GM15510 (cell line): ENCODE measurements around the gene GID8.

Experiments
- POLR2A ChIP-seq: IDR thresholded peaks from 3 replicates; pipeline ENCODE4 v1.6.1; 2011; ENCODE audit warnings: borderline replicate concordance; ENCODE audit not compliant: insufficient read length; ENCODE audit errors: extremely low read depth

Gene GID8

DNA sequence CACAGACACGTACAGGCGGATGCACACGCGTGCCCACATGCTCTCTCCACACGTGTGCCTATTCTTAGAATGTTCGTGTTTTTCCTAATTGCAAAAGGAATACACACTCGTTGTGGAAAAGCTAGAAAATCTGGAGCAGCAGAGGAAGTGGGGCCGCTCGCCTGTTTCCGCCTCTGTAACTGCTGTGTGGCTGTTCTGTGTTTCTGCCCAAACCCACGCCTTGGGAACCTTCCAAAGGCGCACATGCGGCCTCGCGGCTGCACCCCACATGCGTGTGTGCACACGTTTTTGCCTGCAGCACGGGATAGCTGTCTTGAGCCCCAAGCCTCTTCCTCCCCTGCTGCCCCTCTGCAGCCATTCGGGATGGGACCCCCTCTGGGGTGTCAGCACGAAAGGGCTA is 26.8 kb downstream of the GID8 start:
- no peak for TF ChIP-seq POLR2A

DNA sequence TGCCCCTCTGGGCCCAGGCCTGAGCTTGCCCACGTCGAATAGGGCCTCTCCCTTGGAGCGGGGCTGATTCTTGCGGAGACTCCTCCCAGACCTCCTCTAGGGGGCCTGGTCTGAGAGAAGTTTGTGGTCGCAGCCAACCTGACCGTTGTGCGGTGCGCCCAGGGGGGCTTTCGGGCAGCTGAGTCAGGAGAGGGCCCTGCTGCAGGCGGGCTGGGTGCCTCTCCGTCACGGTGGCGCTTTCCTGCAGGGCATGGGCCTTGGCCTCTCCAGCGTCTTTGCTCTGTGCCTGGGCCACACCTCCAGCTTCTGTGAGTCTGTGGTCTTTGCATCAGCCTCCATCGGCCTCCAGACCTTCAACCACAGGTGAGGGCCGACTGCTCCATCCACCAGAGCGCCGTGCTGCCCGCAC is 27.4 kb downstream of the GID8 start:
- no peak for TF ChIP-seq POLR2A

DNA sequence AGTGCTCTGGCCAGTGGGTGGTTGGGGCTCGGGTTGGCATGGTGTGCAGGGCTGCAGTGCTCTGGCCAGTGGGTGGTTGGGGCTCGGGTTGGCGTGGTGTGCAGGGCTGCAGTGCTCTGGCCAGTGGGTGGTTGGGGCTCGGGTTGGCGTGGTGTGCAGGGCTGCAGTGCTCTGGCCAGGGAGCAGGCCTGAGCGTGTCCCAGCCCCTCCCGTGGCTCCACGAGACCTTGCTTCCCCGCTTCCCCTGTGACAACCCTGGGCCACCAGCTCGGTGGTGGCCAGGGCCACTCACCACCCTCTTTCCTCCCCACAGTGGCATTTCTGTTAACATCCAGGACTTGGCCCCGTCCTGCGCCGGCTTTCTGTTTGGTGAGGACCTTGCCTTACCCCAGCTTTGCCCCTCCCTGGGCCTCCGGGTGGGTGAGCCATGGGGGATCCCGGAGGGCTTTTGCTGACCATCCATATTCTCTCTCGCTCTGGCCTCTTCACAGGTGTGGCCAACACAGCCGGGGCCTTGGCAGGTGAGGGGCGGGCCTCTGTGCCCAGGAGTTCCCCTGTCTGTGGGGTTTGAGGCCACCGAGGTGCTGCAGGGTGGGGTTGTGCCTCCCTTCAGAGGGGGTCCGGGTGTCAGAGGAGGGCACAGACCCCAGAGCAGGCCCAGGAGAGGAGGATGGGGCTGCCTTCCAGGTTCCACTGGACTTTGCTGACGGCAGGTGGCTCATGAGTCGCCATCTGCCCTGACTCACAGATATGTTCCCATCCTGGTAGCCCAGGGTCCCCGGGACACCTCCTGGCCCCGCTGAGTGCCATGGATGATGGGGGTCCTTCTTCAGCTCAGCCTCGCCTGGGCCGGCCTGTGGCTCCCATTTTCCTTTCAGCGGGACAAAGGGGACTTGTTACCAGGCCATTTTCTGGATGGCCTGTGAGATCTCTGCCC is 28.5 kb downstream of the GID8 start:
- TF ChIP-seq POLR2A, result no peak

DNA sequence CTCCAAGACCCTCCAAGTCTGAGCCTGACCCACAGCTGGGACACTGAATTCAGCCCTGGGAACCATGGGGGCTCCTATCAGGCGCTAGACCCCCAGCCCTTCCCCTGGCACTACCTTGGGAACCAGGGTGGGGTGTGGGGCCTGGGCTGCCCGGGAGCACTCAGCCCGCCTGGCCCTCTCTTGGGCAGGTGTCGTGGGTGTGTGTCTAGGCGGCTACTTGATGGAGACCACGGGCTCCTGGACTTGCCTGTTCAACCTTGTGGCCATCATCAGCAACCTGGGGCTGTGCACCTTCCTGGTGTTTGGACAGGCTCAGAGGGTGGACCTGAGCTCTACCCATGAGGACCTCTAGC is 29.2 kb downstream of the GID8 start:
- no peak for TF ChIP-seq POLR2A

DNA sequence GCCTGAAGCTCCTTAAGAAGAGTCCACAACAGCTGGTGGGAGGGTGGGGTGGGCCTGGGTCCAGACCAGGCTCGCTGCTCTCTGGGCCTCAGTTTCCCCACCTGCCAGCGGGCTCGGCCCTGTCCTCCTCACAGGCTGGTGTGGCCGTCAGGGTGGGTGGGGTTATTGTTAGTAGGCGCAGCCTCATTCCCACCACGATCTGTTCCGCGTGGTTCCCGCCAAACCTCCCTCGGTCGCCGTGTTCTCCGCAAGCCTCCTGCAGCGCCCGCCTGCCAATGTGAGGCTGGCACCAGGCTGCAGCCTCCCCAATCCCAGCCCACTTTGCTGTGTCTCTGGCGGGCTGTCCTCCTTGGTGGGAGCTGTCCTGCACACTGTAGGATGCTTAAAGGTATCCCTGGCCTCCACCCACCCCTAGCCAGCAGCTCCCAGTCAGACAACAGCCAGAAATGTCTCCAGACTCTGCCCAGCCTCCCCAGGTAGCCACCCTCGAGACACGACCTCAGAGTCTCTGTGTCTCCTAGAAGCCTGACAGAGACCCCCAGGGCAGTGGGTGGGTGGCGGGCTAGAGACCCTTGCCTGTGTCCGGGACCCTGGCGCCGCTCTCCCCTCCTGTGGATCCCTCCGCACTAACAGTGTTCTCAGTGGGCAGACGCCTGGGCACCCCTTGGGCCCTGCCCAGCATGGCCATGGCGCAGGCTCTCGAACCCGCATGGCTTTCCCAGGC is 29.8 kb downstream of the GID8 start:
- no peak for TF ChIP-seq POLR2A

DNA sequence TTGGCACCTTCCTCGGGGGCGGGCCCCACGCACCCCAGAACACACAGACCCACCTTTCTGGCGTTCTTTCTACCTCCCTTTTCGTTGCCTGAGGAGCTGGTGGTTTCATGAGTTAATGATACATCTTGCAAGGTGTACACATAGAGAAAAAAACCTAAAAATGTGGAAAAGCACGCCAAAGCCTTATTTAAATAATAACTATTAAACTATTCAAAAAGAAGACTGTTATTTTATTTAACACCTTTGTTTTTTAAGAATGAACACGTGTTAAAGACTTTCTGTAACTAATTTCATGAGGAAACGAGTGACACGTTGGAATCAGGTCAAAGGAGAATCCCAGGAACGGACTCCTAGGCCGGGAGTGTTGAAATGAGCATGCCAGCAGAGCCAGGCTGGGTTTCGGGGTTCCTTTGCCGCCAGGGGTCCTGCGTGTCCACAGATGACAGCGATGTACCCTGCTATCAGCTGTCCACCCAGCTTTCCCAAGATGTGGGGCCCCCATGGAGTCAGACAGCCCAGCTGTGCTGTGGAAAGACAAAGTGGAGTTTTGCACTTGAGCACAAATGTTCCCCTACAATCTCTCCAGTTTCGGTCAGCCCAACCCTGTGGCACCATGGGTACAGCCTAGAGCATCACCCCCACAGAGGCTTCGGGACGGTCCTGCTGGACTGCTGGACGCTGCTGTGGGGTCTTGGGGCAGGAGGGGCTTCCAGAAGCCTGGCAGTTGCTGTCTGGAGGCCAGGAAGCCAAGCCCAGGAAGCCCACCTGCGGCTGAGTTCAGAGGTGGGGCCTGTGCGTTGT is 30.6 kb downstream of the GID8 start:
- peak; percentile 31 for TF ChIP-seq POLR2A

DNA sequence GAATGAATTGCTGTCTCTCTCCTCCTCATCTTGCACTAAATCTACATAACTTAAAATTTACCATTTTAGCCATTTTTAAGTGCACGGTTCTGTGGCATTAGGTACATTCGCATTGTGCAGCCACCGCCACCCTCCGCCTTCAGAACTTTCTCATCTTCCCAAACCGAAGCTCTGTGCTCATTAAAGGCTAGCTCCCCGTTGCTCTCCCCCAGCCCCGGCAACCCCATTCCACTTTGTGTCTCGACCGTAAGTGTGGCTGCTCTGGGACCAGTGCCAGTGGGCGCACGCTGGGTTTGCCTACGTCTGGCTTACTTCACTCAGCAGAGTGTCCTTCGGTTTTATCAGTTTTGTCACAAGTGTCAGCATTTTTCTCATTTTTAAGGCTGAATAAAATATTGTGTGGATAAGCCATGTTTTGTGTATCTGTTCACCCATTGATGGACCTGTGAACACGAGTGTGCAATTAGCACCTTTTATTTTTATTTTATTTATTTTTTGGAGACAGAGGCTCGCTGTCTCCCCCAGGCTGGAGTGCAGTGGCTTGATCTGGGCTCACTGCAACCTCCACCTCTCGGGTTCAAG is 31.3 kb downstream of the GID8 start:
- no peak for TF ChIP-seq POLR2A

DNA sequence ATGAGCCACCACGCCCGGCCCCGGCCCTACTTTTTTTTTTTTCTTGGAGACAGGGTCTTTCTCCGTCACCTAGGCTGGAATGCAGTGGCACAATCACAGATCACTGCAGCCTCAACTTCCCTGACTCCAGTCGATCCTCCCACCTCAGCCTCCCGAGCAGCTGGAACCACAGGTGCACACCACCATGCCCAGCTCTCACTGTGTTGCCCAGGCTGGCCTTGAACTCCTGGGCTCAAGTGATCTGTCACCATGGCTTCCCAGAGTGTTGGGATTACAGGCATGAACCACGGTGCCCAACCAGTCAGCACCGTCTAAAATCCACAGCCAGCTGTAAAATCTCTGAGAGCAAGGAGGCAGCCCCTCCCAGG is 32.0 kb downstream of the GID8 start:
- TF ChIP-seq POLR2A, result no peak

DNA sequence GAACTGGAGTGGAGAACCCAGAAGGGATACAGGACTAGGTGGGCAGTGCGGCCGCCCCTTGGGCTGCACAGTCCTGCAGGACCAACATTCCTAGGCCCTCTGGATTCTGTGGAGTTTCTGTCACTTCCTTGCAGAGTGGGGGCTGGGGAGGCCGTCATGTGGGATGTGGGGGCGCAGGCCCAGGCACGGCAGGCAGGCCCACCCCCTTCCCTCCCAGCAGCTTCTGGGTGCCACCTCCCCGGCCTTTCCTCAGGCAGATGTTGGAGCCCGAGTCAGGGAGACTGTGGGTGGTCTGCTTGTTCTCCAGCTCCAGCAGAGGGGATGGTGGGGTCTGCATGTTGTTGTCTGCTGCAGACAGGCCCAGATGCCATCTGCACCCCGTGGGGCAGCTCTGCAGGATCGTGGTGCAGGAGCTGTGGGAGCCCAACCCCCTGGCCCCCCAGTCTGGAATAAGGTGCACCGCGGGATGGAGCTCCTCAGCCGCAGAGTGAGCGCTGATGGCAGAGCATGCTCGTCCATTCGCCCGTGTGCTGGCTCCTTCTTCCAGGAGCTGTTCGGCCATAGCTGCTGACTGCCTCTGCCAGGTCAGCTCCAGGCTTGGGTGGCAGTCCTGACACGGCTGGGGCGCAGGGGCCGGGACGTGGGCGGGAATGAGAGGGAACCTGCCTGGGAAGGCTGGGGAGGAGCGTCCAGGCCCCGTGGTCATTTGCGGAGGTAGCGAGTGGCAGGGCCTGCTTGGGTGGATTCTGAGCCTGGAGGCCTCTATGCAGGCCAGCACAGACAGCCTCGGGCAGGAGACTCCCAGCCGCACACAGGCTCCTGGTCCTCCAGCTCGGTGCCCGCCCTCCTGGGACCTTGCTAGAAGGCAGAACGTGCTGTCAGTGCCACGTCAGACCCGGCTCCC is 32.6 kb downstream of the GID8 start:
- no peak for TF ChIP-seq POLR2A

DNA sequence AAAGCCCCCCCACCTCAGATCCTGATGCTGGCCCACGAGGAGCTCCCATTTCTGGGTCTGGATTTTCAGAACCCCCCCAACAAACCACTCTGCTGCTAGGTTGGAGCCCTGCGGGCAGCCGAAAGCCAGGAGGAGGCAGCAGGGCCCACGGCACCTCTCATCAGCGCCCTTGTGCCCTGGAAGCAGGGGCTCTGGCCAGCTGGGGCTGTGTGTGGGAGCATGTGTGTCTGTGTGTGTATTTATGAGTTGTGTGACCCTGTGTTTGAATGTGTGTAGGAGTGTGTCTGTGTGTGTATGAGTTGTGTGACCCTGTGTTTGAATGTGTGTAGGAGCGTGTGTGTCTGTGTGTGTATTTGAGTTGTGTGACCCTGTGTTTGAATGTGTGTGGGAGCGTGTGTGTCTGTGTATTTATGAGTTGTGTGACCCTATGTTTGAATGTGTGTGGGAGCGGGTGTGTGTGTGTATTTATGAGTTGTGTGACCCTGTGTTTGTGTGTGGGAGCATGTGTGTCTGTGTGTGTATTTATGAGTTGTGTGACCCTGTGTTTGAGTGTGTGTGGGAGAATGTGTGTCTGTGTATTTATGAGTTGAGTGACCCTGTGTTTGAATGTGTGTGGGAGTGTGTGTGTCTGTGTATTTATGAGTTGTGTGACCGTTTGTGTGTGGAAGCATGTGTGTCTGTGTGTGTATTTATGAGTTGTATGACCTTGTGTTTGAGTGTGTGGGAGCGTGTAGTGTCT is 33.4 kb downstream of the GID8 start:
- TF ChIP-seq POLR2A, result no peak

DNA sequence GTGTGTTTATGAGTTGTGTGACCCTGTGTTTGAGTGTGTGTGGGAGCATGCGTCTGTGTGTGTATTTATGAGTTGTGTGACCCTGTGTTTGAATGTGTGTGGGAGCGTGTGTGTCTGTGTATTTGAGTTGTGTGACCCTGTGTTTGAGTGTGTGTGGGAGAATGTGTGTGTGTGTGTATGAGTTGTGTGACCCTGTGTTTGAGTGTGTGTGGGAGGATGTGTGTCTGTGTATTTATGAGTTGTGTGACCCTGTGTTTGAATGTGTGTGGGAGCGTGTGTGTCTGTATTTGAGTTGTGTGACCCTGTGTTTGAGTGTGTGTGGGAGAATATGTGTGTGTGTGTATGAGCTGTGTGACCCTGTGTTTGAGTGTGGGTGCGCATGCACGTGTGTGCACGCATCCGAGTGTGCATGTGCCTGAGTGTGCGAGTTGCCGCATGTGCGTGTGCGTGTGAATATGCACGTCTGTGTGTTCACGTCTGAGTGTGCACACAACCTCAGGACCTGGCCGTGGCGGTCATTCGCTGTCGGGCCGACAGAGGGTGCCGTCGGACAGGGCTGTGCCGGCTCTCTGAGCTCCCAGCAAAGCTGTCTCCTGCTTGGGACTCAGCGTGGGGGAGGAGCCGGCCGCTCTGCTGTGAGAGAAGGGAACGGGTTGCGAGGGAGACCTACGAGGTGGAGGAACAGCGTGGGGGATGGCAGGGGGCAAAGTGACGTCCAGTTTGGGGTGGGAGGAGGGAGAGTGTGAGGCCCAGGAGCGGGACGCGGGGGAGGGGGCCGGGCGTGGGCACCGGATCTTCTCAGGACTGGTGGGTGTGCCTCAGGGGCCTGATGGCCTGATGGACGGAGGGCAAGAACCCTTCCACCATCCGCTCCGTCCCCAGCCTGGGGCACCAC is 34.2 kb downstream of the GID8 start:
- TF ChIP-seq POLR2A, result no peak
